NCI-H82 (cell line): Measurements from ENCODE around the gene LYRM4.

ENCODE experiments used
- DNase-seq: peaks from one replicate; lab custom pipeline; 2025; lab: John Stamatoyannopoulos, UW

The LYRM4 gene

GRCh38 chr6:5174756-5175549 lies 85.8 kb downstream of the LYRM4 start:
- DNase-seq = peak; percentile 62

DNA sequence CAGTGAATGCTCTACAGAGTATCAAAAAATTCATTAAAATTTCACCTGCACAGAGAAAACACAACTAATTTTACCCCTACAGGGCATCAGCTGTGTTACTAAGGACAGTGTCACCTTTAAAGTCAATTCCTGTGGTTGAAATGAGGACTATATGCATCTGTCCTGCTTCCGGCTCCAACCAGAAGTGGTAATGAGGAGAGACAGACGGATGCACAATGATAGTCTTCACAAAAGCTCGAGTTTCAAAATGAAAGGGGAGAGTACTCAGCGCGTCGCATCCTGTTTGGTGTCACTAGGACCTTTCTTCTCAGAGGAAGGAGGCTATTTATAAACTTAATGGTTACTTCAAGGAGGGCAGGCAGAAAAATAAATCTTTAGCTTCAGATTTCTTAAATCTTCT lies 86.5 kb downstream of the LYRM4 start:
- DNase-seq = no peak

DNA sequence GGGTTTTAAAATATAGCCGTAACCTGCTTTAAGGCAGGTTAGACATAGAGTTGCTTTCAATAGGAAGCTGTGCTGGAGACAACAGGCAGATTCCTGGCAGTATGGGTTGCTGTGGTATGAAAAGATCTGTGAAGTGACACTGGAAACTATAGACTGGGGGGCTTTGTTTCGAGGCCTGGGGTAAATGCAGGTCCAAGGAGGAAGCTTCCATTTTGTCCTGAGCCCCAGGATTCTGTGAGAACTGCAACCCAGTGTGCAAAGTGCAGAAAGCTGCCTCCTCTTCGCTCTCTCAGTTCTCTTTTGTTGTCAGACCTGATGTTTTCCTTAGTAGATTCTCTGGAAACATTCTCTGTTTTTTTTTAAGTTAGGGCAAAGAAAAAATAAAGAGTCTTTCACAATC lies 86.9 kb downstream of the LYRM4 start:
- no peak for DNase-seq

DNA sequence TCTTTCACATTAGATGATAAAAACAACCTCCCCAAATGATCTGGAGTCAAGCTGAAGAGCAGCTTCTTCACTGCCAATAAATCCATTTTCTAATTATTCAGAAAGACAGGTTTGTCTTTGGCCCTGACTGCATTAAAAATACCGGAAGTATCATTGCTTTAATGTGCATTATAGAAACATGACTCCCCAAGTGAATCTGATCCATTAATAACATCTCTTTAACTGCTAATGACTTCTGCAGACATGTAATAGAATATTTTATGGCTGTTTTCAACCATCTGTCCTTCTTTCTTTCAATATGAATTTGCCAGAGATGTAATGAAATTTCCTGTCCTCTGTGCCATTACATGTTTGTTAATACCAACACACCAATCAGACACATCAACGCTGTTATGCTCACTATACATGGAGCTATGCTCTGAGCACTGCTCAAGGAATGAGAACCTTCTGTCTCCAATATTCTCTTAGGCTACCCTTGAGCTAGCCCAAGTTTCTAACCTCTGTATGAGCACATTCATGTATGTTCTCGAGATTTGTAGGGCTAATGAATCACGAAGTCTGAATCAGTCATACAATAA lies 87.8 kb downstream of the LYRM4 start:
- DNase-seq = no peak

- no peak for DNase-seq
These were observed 88.6 kb downstream of the LYRM4 start for GRCh38 chr6:5172041-5172653.

DNA sequence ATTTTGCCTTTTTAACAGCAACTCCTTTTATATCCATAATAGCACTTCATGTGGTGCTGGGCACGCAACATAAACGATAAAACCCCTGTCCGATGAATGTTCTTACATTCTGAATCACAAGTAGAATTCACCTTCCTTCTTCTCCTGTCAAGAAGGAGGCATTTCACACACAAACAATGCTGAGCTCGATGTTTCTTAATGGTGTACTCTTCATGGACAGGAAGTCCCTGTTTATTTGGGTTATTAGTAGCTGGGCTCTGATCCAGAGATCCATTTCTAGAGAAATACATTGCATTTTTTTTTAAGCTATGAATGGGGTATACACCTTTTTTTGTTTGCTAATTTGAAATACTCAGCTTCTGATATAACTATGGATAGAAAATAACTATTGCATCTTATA lies 93.2 kb downstream of the LYRM4 start:
- DNase-seq = no peak

DNA sequence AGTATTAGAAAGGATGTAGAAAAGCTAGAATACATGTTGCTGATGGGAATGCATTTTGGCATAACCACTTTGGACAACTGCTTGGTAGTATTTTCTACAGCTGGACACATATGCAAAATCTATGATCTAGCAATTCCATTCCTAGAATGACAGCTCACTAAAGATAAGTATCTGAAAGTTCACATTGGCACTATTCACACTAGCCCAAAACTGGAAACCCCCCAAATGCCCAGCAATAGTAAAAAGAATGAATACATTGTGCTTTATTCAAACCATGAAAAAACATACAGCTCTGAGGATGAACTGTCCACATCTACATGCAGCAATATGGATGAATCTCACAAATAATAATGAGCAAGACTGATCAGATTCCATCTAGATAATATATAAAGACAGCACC lies 96.7 kb downstream of the LYRM4 start:
- no peak for DNase-seq

GRCh38 chr6:5163247-5163646 lies 97.5 kb downstream of the LYRM4 start:
- no peak for DNase-seq

DNA sequence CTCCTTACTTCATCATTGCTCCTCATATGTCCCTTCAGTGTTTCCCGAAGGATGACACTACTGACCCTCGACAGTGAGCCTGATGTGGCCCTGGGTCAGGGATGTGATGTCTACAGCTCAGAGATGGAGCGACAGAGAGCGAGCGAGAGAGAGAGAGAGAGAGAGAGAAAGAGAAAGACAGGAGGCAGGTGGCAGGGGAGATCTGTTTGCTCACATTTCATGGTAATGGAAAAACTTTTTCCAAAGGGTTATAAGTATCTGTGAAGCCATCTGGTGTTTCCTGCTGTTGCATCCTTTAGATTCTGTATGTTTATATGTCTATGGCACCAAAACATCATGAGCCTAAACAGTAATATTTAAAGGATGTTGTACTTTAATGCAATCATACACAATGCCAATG lies 98.4 kb downstream of the LYRM4 start:
- peak; percentile 18 for DNase-seq

GRCh38 chr6:5160206-5160605 lies 100.5 kb downstream of the LYRM4 start:
- no peak for DNase-seq

GRCh38 chr6:5159162-5159561 lies 101.6 kb downstream of the LYRM4 start:
- no peak for DNase-seq

DNA sequence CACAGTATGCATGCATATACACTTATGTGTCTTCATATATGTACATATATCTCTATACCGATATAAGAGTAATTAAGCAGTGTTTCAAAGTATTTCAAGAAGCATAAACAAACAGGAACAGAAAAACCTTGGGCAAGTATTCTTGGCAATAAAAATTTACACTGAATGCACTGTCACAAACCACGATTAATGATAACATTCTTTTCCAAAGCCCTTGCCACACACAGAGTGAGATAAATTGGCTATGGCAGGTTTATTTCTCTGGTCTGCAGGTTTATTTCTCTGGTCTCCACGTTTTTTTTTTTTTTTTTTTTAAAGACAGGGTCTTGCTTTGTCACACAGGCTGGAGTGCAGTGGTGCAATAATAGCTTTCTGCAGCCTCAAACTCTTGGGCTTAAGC lies 102.6 kb downstream of the LYRM4 start:
- no peak for DNase-seq

DNA sequence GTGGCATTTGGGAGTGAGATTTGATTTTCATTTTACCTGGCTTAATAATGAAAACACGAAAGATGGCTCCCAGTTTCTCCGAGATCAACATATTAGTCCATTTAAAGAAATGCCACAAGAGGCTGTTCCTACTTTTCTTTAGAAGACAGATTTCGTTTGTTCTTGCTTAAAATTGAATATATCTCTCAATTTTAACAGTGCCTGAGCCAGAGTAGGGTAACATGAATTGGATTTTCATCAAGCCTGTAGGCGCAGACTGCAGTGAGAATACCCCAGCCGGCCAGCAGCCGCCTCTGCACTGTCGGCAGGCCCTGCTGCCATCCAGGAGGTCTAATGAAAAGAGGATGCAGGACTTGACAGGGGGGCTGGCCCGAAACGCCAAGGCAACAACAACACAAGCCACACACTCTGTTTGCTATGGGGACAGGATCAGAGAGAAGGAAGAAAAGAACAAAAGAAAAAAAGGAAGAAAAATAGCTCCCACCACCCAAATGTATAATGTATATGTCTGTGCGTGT lies 103.1 kb downstream of the LYRM4 start:
- no peak for DNase-seq

DNA sequence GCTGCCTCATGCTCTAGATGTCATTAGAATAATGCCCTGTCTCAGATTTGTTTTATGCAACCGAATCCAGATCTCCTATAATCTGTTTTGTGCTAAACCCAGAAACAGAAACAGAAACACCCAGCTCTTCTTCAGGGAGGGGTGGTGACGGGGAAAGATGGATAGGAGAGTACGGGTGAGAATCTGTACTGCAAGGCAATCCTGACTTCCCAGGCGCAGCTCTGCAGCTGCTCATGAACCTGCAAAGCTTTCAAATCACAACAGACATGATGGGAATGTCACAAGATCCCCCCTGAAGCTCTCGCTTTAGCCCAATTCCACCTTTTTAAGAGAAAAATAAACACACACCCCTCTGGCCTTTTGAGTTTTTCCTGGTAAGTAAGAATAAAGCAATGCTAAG lies 104.1 kb downstream of the LYRM4 start:
- DNase-seq = peak; percentile 48

- no peak for DNase-seq
These were observed 104.8 kb downstream of the LYRM4 start for GRCh38 chr6:5155906-5156305.

DNA sequence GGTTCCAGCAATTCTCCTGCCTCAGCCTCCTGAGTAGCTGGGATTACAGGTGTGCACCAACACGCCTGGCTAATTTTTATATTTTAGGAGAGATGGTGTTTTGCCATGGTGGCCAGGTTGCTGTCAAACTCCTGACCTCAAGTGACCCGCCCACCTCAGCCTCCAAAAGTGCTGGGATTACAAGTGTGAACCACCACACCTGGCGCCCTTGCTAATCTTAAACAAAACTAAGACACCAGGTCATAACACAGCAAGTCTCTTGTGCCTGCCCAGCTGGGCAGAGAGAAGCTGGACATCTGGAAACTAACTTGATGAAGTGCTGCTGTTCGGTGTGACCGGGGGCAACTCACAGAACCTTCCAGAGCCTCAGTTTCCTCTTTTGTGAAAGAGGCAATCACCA lies 107.6 kb downstream of the LYRM4 start:
- peak; percentile 35 for DNase-seq

DNA sequence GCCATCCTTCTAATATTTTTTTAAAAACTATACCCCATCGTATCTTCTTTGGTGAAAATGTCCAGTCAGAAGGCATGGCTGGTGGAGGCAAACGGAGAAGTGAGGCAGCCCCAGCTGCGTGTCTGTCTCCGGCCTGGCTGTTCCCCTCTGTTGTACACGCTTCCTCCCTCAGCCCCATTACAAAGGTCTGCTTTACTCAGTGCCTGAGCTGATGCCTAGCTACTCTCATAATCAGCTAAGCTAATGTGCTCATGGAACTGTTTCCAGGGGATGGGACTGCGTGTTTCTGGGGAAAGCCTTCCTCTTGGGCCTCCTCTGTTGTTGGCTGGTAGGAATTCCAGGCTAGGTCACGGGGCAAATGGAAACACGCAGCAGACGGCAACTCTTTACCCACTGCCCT lies 108.3 kb downstream of the LYRM4 start:
- peak; percentile 69 for DNase-seq

GRCh38 chr6:5151955-5152401 lies 108.8 kb downstream of the LYRM4 start:
- DNase-seq = peak; percentile 38

- DNase-seq = peak; percentile 41
These were observed 109.3 kb downstream of the LYRM4 start for GRCh38 chr6:5151360-5151954.

DNA sequence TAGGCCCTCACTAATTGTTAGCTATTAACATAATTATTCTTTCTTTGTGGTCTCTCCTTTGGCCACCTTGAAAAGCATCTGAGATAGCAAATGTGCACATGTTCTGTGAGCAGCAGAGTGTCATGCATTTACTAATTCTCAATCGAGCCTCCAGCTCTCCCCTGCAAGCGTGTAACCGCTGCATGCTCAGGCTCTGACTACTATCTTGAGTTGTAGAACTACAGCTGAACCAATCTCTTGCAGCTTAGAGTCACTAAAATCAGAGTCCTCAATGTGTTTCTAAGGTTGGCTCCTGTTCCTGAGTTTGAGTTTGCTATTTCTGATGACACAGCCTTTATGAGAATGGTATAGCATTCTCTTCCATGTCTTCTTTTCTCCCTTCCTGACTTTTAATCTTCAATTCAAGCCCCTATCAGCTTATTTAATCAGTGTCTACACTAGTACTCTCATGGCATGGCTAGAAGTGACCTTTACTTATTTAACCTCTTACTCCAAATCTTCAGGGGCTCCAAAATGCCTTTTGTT lies 110.1 kb downstream of the LYRM4 start:
- peak; percentile 17 for DNase-seq

GRCh38 chr6:5149891-5150290 lies 110.9 kb downstream of the LYRM4 start:
- DNase-seq = peak; percentile 87

GRCh38 chr6:5149159-5149704 lies 111.5 kb downstream of the LYRM4 start:
- DNase-seq = no peak
